HEK293T (cell line): ENCODE measurements around the gene ERG28.

ENCODE experiments used
- BHLHE40 ChIP-seq: fragments of 450-650 bp; IDR thresholded peaks from 2 replicates; pipeline ENCODE4 v1.6.1; 2016; ENCODE audit warnings: mild to moderate bottlenecking, moderate library complexity, borderline replicate concordance
- FOXK2 ChIP-seq: fragments of 450-650 bp; IDR thresholded peaks from 2 replicates; pipeline ENCODE4 v1.6.1; 2016; ENCODE audit warnings: mild to moderate bottlenecking
- FOXM1 ChIP-seq: fragments of 450-650 bp; IDR thresholded peaks from 2 replicates; pipeline ENCODE4 v1.6.1; 2017; ENCODE audit warnings: mild to moderate bottlenecking, borderline replicate concordance
- HDGF ChIP-seq: fragments of 450-650 bp; IDR thresholded peaks from 2 replicates; pipeline ENCODE4 v1.6.1; 2017; ENCODE audit warnings: antibody characterized with exemption, borderline replicate concordance
- L3MBTL2 ChIP-seq: fragments of 450-650 bp; conservative IDR thresholded peaks from 2 replicates; pipeline ENCODE4 v1.6.1; 2016; ENCODE audit warnings: mild to moderate bottlenecking
- SP1 ChIP-seq: fragments of 450-650 bp; IDR thresholded peaks from 2 replicates; pipeline ENCODE4 v1.6.1; 2017
- SUZ12 ChIP-seq: fragments of 450-650 bp; IDR thresholded peaks from 2 replicates; pipeline ENCODE4 v1.6.1; 2016; ENCODE audit warnings: mild to moderate bottlenecking
- TARDBP ChIP-seq: fragments of 450-650 bp; IDR thresholded peaks from 2 replicates; pipeline ENCODE4 v1.6.1; 2016
- ZNF384 ChIP-seq: fragments of 450-650 bp; IDR thresholded peaks from 2 replicates; pipeline ENCODE4 v1.6.1; 2016

- TF ChIP-seq TARDBP (no peak), BHLHE40 (no peak), FOXK2 (no peak), SUZ12 (no peak), SP1 (no peak), ZNF384 (no peak), FOXM1 (no peak), L3MBTL2 (no peak), HDGF (no peak)
Observed at GRCh38 chr14:75703467-75703866, 42.8 kb upstream of the ERG28 start.
